ENCODE data around the gene IL1RAP. TPM values are rescaled to one million over a fixed set of nuclear protein-coding genes. Genes with fewer than 3 reads are reported as not detected.

The IL1RAP gene
- 42.8 and 43.4 TPM in 2 replicates for total RNA-seq

GRCh38 chr3:190513409-190514370 is at the start of gene IL1RAP:
IL1RAP (plus strand) TSS chr3:190514085; CDS start chr3:190564290, 50,205 bp downstream.

Other genes with a start within 250 kb of the IL1RAP start
- 43.1 and 60.4 TPM in 2 replicates for gene CLDN1, start 191.6 kb upstream of the IL1RAP start, total RNA-seq
- 0.37 and 0.56 TPM in 2 replicates for gene CLDN16, start 125.9 kb upstream of the IL1RAP start, total RNA-seq
- gene TMEM207, start 64.2 kb upstream of the IL1RAP start, total RNA-seq = not detected in 2 replicates

Measured in airway epithelial cell (primary cell).